GM12864 (cell line): ENCODE measurements around the gene TANGO6.

Experiments used
- DNase-seq: peaks from one replicate; pipeline ENCODE4 v3.0.0-alpha.2; 2011; ENCODE audit warnings: low read depth
- H3K4me3 ChIP-seq: 2 replicates; pipeline ENCODE4 v1.5.1; 2011; ENCODE audit warnings: mild to moderate bottlenecking, low read depth, low read length, control low read depth
- CTCF ChIP-seq: IDR thresholded peaks from 2 replicates; pipeline ENCODE4 v1.5.1; 2011; ENCODE audit warnings: low read depth, mild to moderate bottlenecking, moderate library complexity, low read length, control low read depth, inconsistent platforms; ENCODE audit errors: missing control alignments

TANGO6 gene

GRCh38 chr16:69078073-69078472, 234.7 kb downstream of the TANGO6 start:
- H3K4me3 ChIP-seq, result no peak overlapping the region
- no peak for TF ChIP-seq CTCF
- DNase-seq, result no peak

GRCh38 chr16:69079697-69080096, 236.4 kb downstream of the TANGO6 start:
- no peak for TF ChIP-seq CTCF
- no peak overlapping the region for H3K4me3 ChIP-seq
- DNase-seq, result no peak

- peak; percentile 20 for TF ChIP-seq CTCF
- DNase-seq, result no peak
- no peak overlapping the region for H3K4me3 ChIP-seq
Measured at GRCh38 chr16:69083306-69083941, 240.1 kb downstream of the TANGO6 start.

GRCh38 chr16:69084289-69084688, 241.0 kb downstream of the TANGO6 start:
- no peak overlapping the region for H3K4me3 ChIP-seq
- no peak for DNase-seq
- no peak for TF ChIP-seq CTCF

GRCh38 chr16:69085032-69085695, 241.8 kb downstream of the TANGO6 start:
- no peak for TF ChIP-seq CTCF
- no peak overlapping the region for H3K4me3 ChIP-seq
- no peak for DNase-seq

GRCh38 chr16:69087161-69087581, 243.8 kb downstream of the TANGO6 start:
- no peak for DNase-seq
- H3K4me3 ChIP-seq, result no peak overlapping the region
- TF ChIP-seq CTCF, result no peak

GRCh38 chr16:69088684-69089083, 245.4 kb downstream of the TANGO6 start:
- no peak for DNase-seq
- no peak overlapping the region for H3K4me3 ChIP-seq
- TF ChIP-seq CTCF, result no peak
